Body of pancreas (tissue), 4 donors: Measurements from ENCODE around the gene SOX8. TPM values are rescaled to one million over a fixed set of nuclear protein-coding genes. Genes with fewer than 3 reads are reported as not detected.

Source experiments
- ATAC-seq: fragments of 150-250 bp; one replicate; pipeline ENCODE4 v1.9.1; 2016
- DNase-seq, 4 donors: peaks; one replicate each; pipeline ENCODE4 v3.0.0-alpha.2; 2019
- H3K27ac ChIP-seq, 4 donors: fragments of 200-600 bp; sonication (generic); 1 replicate in 3 of 4; 2 replicates in 1 of 4; pipeline versions ENCODE4 v1.5.1 to v1.6.1; 2016 to 2019; ENCODE audit warnings: mild to moderate bottlenecking in 1 of 4, mixed read lengths in 1 of 4, moderate library complexity in 1 of 4
- H3K27me3 ChIP-seq, 2 donors: fragments of 200-600 bp; sonication (generic); one replicate each; pipeline ENCODE4 v1.6.0; 2016; ENCODE audit warnings: mild to moderate bottlenecking in 1 of 2
- H3K36me3 ChIP-seq, 2 donors: fragments of 200-600 bp; sonication (generic); replicated peaks in 1 of 2; 2 replicates each; pipeline ENCODE4 v1.5.1; 2016; ENCODE audit warnings: low read depth in 2 of 2; ENCODE audit not compliant: insufficient read depth in 1 of 2
- H3K4me1 ChIP-seq: fragments of 200-600 bp; sonication (generic); one replicate; pipeline ENCODE4 v1.6.0; 2016
- H3K4me3 ChIP-seq, 2 donors: fragments of 200-600 bp; sonication (generic); 1 replicate in 1 of 2; 2 replicates in 1 of 2; pipeline ENCODE4 v1.5.1; 2016 to 2019
- H3K9me3 ChIP-seq, 3 donors: fragments of 200-600 bp; sonication (generic); 1 replicate in 2 of 3; 2 replicates in 1 of 3; pipeline ENCODE4 v1.5.1; 2016
- POLR2A ChIP-seq, 3 donors: fragments of 450-650 bp; IDR thresholded peaks; one replicate each; pipeline ENCODE4 v1.6.1; 2016; ENCODE audit warnings: antibody characterized with exemption in 3 of 3, mild to moderate bottlenecking in 2 of 3
- WGBS, 2 donors: methylation state at CpG; one replicate each; pipeline ENCODE4 v1.1.5; 2017; 5-methylcytosine and 5-hydroxymethylcytosine counted together
- intact Hi-C: fragments of 100-400 bp; cut with DNase I; formaldehyde crosslinking; loops from one replicate; pipeline ENCODE4 v1.15.1; 2023
- total RNA-seq, 2 donors: library from RNA; depleted of rRNA; stranded (reverse); fragments of >200 nt; gene quantifications; one replicate each; pipeline ENCODE4 v1.1.0, GENCODE V29; 2016
- TF ChIP-seq, protein P1 (sequence below), 7 experiments: fragments of 450-650 bp in 4 of 7; fragments of 200-600 bp in 3 of 7; sonication (generic) in 3 of 7; IDR thresholded peaks; one replicate each; pipeline ENCODE4 v1.5.1; 2016 to 2019; ENCODE audit warnings: antibody characterized with exemption in 7 of 7

SOX8 gene
- total RNA-seq, 2 donors from 2014 or later: 2.6 to 3.3 TPM

DNA sequence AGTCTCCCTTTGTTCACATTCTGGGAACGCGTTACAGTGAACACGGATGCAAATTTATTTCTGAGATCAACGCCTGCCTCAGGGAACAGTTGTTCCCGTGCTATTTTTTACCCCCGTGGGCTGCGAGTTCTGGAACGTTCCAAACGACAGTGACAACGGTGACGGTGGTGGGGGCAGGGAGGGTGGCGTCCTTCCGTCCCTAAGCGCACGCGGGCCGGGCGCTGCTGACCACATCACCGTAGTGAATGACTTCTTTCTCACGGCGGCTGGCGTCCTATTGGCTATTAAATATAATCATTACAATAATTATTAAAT lies 45.9 kb downstream of the SOX8 start:
- Histone ChIP-seq H3K27ac (no peak overlapping the region), H3K36me3 (no peaks in the 10 kb centered on the region), H3K27me3 (peaks cover 0 to 2% of the 10 kb centered on the region in 2 donors), H3K9me3 (no peaks in the 10 kb centered on the region), H3K4me3 (no peak overlapping the region), H3K4me1 (peaks cover 9% of the 10 kb centered on the region)
- 79 to 84% methylated on average over 20 to 22 of the region's 22 CpGs for WGBS, 2 donors
- intact Hi-C loops: no loop called here
- ATAC-seq (no peak), DNase-seq (no peak)
- TF ChIP-seq, protein P1, sequence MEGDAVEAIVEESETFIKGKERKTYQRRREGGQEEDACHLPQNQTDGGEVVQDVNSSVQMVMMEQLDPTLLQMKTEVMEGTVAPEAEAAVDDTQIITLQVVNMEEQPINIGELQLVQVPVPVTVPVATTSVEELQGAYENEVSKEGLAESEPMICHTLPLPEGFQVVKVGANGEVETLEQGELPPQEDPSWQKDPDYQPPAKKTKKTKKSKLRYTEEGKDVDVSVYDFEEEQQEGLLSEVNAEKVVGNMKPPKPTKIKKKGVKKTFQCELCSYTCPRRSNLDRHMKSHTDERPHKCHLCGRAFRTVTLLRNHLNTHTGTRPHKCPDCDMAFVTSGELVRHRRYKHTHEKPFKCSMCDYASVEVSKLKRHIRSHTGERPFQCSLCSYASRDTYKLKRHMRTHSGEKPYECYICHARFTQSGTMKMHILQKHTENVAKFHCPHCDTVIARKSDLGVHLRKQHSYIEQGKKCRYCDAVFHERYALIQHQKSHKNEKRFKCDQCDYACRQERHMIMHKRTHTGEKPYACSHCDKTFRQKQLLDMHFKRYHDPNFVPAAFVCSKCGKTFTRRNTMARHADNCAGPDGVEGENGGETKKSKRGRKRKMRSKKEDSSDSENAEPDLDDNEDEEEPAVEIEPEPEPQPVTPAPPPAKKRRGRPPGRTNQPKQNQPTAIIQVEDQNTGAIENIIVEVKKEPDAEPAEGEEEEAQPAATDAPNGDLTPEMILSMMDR (IDR thresholded peaks at IDR 0.05): no peak

DNA sequence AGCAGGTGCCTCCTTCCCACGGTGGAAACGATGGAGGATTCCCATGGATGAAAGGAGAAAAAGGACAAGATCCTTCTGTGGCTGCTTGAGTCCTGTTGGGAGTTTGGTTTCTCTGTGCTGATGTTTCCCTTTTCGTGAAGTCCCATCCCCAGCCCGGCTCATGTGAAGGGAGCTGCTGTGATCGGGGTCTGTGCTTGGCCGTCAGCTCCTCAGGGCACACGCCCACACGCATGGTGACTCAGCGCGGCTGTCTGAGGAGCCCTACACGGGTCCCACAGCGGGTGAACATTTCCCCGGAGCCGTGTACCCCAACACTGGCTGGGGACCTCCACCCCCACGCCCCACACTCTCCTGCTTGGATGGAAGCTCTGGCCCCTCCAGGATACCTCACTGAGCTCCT lies 46.5 kb downstream of the SOX8 start:
- intact Hi-C loops: no loop called here
- 47 to 59% methylated on average over 3 to 15 of the region's 15 CpGs for WGBS, 2 donors

DNA sequence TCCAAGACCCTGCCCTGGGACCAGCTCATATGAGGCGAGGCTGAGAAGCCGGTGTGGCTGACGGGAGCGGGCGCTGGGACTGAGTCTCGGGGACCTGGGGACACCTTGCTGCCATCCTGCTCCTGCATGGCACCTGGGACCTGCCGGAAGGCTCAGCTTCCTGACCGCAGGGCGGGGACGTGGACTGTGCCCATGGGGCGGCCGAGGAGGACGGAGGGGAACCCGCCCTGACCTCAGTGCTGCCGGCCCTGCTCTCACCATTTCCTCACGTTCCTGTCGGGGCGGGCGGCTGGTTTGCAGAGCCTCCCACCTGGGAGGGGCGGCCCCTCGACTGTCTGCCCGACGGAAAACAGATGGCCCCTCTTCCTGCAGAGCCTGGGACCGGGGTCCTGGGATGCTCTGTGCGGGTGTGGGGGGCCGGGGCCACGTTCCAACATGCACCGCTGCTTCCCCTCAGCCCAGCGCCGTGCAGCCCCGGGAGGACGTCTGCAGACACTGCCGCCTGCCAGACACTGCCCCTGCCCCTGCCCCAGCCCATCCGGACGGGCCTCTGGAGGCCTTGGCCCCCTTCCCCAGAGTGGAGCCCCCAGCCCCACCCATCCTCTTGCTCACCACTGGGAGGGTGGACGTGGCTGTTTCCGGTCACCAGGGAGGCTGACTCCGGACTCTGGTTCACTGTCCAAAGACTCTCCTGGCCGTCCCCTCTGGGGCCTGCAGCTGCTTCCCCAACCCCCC lies 47.1 kb downstream of the SOX8 start:
- Histone ChIP-seq H3K27ac (no peak overlapping the region), H3K4me1 (peaks cover 9% of the 10 kb centered on the region), H3K9me3 (no peaks in the 10 kb centered on the region), H3K36me3 (no peaks in the 10 kb centered on the region), H3K4me3 (no peak overlapping the region), H3K27me3 (no peaks in the 10 kb centered on the region)
- WGBS, 2 donors: 56% methylated on average over 33 of the region's 39 CpGs; no CpG with 5 or more reads in 1 of the 2 donors
- DNase-seq (no peak), ATAC-seq (no peak)
- intact Hi-C loops: no loop called here
- no peak for TF ChIP-seq POLR2A (IDR thresholded peaks at IDR 0.05)
- TF ChIP-seq, protein P1 (IDR thresholded peaks at IDR 0.05): no peak

More for the DNA sequence above, 46.5 kb downstream of the SOX8 start:
- no peak for TF ChIP-seq POLR2A (IDR thresholded peaks at IDR 0.05)
- TF ChIP-seq, protein P1 (IDR thresholded peaks at IDR 0.05): no peak
- H3K4me1 ChIP-seq: peaks cover 9% of the 10 kb centered on the region
- H3K27me3 ChIP-seq: no peaks in the 10 kb centered on the region
- H3K27ac ChIP-seq: no peak overlapping the region
- no peak overlapping the region for H3K4me3 ChIP-seq
- DNase-seq (no peak), ATAC-seq (no peak)
- no peaks in the 10 kb centered on the region for H3K9me3 ChIP-seq
- no peaks in the 10 kb centered on the region for H3K36me3 ChIP-seq

DNA sequence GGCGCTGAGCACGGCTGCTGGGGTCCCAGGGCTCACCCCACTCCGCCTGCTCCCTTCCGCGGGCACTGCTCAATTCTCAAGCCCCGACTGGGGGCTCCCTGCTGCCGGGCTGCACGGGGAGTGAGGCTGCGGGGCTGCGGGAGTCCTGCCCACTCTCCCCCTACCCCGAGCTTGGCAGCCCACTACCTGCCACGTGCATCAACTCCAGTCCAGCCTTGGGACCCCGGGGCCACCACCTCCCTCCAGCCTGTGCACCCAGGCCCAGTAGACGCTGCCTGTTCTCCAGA lies 47.6 kb downstream of the SOX8 start:
- no peak for TF ChIP-seq POLR2A (IDR thresholded peaks at IDR 0.05)
- TF ChIP-seq, protein P1 (IDR thresholded peaks at IDR 0.05): no peak
- no peaks in the 10 kb centered on the region for H3K27me3 ChIP-seq
- 74 to 80% methylated on average over 1 to 14 of the region's 14 CpGs for WGBS, 2 donors
- H3K27ac ChIP-seq: no peak overlapping the region
- no peak overlapping the region for H3K4me3 ChIP-seq
- DNase-seq: no peak
- H3K36me3 ChIP-seq: no peaks in the 10 kb centered on the region
- no peak for ATAC-seq
- intact Hi-C loops: no loop called here
- no peaks in the 10 kb centered on the region for H3K9me3 ChIP-seq
- peaks cover 9% of the 10 kb centered on the region for H3K4me1 ChIP-seq

DNA sequence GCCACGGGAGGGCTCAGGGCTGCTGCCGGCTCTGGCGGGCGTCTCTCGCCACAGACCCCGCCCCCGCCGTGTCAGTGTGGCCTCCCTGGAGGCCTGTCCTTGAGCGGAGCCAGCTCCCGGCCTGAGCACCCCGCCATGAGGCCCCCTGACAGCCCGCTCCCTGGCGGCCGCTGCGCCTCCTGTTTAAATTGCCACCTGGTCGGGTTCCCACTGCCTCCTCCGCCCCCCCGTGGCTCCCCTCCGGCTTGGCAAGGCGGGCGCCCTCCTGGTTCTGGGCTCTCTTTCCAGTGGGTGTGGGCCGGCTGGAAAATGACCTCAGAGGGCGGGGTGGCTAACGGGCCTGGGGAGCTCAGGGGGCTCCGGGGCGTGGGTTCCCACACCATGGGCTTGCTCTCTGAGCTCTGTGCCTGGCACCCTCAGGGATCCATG lies 48.9 kb downstream of the SOX8 start:
- H3K4me1 ChIP-seq: peaks cover 9% of the 10 kb centered on the region
- H3K27ac ChIP-seq: no peak overlapping the region
- peak; percentile 77 for ATAC-seq
- no peaks in the 10 kb centered on the region for H3K36me3 ChIP-seq
- DNase-seq: peak; percentile 67 to 89 (median 74)
- no peak for TF ChIP-seq POLR2A (IDR thresholded peaks at IDR 0.05)
- TF ChIP-seq, protein P1 (IDR thresholded peaks at IDR 0.05): peak in 5 of 7 experiments; percentile 8 to 61 (median 44)
- intact Hi-C loops: no loop called here
- WGBS, 2 donors: 0 to 10% methylated on average over 1 to 19 of the region's 26 CpGs
- H3K9me3 ChIP-seq: no peaks in the 10 kb centered on the region
- H3K27me3 ChIP-seq: no peaks in the 10 kb centered on the region
- H3K4me3 ChIP-seq: no peak overlapping the region
